Esophagus muscularis mucosa (tissue), 4 donors: ENCODE data around the gene GNAZ. TPM values are rescaled to one million over a fixed set of nuclear protein-coding genes. Genes with fewer than 3 reads are reported as not detected.
"Not testable (repeated sequence)": the region's sequence is repeated elsewhere in the genome, so short reads cannot be mapped to it uniquely, and the experiment has no call there.

ENCODE experiments used
- DNase-seq: peaks from one replicate; pipeline ENCODE4 v3.0.0-alpha.2; 2017; ENCODE audit errors: extremely low spot score
- H3K27ac ChIP-seq, 4 donors: fragments of 200-600 bp; sonication (generic); replicated peaks in 1 of 4; 1 replicate in 3 of 4; 2 replicates in 1 of 4; pipeline ENCODE4 v1.5.1; 2016 to 2019; ENCODE audit warnings: mild to moderate bottlenecking in 1 of 4
- H3K27me3 ChIP-seq, 4 donors: fragments of 200-600 bp; sonication (generic); one replicate each; pipeline versions ENCODE4 v1.5.1 to v1.6.0; 2016 to 2019
- H3K36me3 ChIP-seq, 4 donors: fragments of 200-600 bp; sonication (generic); one replicate each; pipeline ENCODE4 v1.5.1; 2016 to 2019
- H3K4me1 ChIP-seq, 4 donors: fragments of 200-600 bp; sonication (generic); one replicate each; pipeline ENCODE4 v1.5.1; 2016 to 2019
- H3K4me3 ChIP-seq, 4 donors: fragments of 200-600 bp; sonication (generic); 1 replicate in 2 of 4; 2 replicates in 2 of 4; pipeline ENCODE4 v1.5.1; 2016 to 2019; ENCODE audit warnings: mild to moderate bottlenecking in 4 of 4, moderate library complexity in 1 of 4
- H3K9me3 ChIP-seq, 4 donors: fragments of 200-600 bp; sonication (generic); 1 replicate in 3 of 4; 2 replicates in 1 of 4; pipeline ENCODE4 v1.5.1; 2016 to 2019
- EP300 ChIP-seq: sonication (generic); formaldehyde crosslinking; IDR thresholded peaks from one replicate; pipeline ENCODE4 v1.6.1; 2017; ENCODE audit warnings: antibody characterized with exemption
- POLR2A ChIP-seq: fragments of 450-650 bp; IDR thresholded peaks from one replicate; pipeline ENCODE4 v1.6.1; 2017; ENCODE audit warnings: antibody characterized with exemption, moderate library complexity, mild to moderate bottlenecking, low read depth
- POLR2AphosphoS5 ChIP-seq, 2 donors: sonication (generic); formaldehyde crosslinking; IDR thresholded peaks; one replicate each; pipeline ENCODE4 v1.6.1; 2017; ENCODE audit warnings: antibody characterized with exemption in 2 of 2
- WGBS: methylation state at CpG from one replicate; pipeline ENCODE4 v1.1.5; 2018; 5-methylcytosine and 5-hydroxymethylcytosine counted together
- intact Hi-C: fragments of 100-400 bp; cut with DNase I; formaldehyde crosslinking; loops from one replicate; pipeline ENCODE4 v1.15.1; 2023
- total RNA-seq, 4 donors: library from RNA; depleted of rRNA; stranded (reverse); fragments of >200 nt; gene quantifications; one replicate each; pipeline versions ENCODE4 v1.1.0 to v1.2.1, GENCODE V29; 2016
- TF ChIP-seq, protein P1 (sequence below), 3 experiments: fragments of 200-600 bp in 2 of 3; fragments of 450-650 bp in 1 of 3; sonication (generic) in 2 of 3; IDR thresholded peaks; one replicate each; pipeline ENCODE4 v1.5.1; 2017 to 2019; ENCODE audit warnings: antibody characterized with exemption in 3 of 3, mild to moderate bottlenecking in 2 of 3, moderate library complexity in 1 of 3

Gene GNAZ
- total RNA-seq, 4 donors from 2014 or later, result 51.7 to 79.5 (median 64.6) TPM

GRCh38 chr22:23044570-23044969, 25.7 kb upstream of the GNAZ start:
- peaks cover 0 to 12% (median 11%) of the 10 kb centered on the region in 4 donors for H3K9me3 ChIP-seq

GRCh38 chr22:23045461-23045860, 24.9 kb upstream of the GNAZ start:
- 43% methylated on average over 2 of the region's 2 CpGs for WGBS
- Histone ChIP-seq H3K4me3 (no peak overlapping the region), H3K27ac (no peak overlapping the region), H3K4me1 (no peaks in the 10 kb centered on the region), H3K27me3 (no peaks in the 10 kb centered on the region), H3K36me3 (no peaks in the 10 kb centered on the region), H3K9me3 (peaks cover 0 to 12% (median 11%) of the 10 kb centered on the region in 4 donors)
- TF ChIP-seq POLR2A, result no peak
- no peak for TF ChIP-seq EP300
- TF ChIP-seq, protein P1, sequence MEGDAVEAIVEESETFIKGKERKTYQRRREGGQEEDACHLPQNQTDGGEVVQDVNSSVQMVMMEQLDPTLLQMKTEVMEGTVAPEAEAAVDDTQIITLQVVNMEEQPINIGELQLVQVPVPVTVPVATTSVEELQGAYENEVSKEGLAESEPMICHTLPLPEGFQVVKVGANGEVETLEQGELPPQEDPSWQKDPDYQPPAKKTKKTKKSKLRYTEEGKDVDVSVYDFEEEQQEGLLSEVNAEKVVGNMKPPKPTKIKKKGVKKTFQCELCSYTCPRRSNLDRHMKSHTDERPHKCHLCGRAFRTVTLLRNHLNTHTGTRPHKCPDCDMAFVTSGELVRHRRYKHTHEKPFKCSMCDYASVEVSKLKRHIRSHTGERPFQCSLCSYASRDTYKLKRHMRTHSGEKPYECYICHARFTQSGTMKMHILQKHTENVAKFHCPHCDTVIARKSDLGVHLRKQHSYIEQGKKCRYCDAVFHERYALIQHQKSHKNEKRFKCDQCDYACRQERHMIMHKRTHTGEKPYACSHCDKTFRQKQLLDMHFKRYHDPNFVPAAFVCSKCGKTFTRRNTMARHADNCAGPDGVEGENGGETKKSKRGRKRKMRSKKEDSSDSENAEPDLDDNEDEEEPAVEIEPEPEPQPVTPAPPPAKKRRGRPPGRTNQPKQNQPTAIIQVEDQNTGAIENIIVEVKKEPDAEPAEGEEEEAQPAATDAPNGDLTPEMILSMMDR (IDR thresholded peaks at IDR 0.05), result no peak
- no peak for DNase-seq
- intact Hi-C loops, result no loop called here

More at GRCh38 chr22:23044570-23044969, 25.7 kb upstream of the GNAZ start:
- TF ChIP-seq, protein P1 (IDR thresholded peaks at IDR 0.05), result no peak
- TF ChIP-seq EP300, result no peak
- TF ChIP-seq POLR2AphosphoS5 (IDR thresholded peaks at IDR 0.05), result no peak
- no peak for TF ChIP-seq POLR2A
- DNase-seq, result peak; percentile 74
- WGBS, result 35% methylated on average over 1 of the region's 1 CpG
- Histone ChIP-seq H3K36me3 (no peaks in the 10 kb centered on the region), H3K27ac (no peak overlapping the region), H3K4me3 (no peak overlapping the region), H3K4me1 (no peaks in the 10 kb centered on the region), H3K27me3 (no peaks in the 10 kb centered on the region)
- intact Hi-C loops, result no loop called here

DNA sequence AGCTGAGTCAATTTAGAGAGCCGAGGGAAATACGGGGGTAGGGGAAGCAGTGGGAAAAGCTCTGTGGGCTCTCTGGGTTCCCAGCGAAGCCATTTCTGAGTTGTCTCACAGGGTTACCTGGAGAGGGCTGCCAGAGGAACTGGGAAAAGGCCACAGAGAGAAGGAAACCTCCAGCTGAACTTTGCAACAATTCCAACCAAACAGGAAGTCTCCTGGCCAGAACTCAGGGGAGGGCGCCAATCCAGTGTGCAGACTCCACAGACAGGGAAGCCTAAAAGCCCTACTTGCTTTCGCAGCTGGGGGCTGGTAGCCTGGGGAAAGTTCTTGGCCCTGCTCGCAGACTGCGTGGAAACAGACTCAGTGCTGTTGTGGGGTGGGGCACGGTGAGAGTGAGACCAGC, 23.1 kb upstream of the GNAZ start:
- Histone ChIP-seq H3K27me3 (no peaks in the 10 kb centered on the region), H3K4me3 (no peak overlapping the region), H3K9me3 (peaks cover 0 to 12% (median 11%) of the 10 kb centered on the region in 4 donors), H3K27ac (no peak overlapping the region), H3K4me1 (no peaks in the 10 kb centered on the region), H3K36me3 (no peaks in the 10 kb centered on the region)
- WGBS, result 82% methylated on average over 8 of the region's 8 CpGs
- intact Hi-C loops, result no loop called here
- TF ChIP-seq, protein P1 (IDR thresholded peaks at IDR 0.05), result no peak
- DNase-seq, result peak; percentile 26

DNA sequence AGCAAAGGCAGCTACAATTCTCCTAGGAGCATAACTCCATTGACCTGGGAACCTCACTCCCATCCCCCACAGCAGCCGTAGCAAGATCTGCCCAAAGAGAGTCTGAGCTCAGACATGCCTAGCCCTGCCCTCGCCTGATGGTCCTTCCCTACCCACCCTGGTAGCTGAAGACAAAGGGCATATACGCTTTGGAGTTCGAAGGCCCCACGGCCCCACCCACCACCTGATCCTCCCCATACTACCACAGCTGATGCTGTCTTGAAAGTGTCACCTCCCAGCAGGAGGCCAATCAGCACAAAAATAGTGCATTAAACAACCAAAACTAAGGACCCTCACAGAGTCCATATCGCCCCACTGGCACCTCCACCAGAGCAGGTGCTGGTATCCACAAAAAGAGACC, 22.6 kb upstream of the GNAZ start:
- peak; percentile 47 for DNase-seq
- H3K4me1 ChIP-seq, result no peaks in the 10 kb centered on the region
- H3K27me3 ChIP-seq, result no peaks in the 10 kb centered on the region
- no peak for TF ChIP-seq EP300
- TF ChIP-seq POLR2A, result no peak
- no peak for TF ChIP-seq POLR2AphosphoS5 (IDR thresholded peaks at IDR 0.05)
- TF ChIP-seq, protein P1 (IDR thresholded peaks at IDR 0.05), result no peak
- intact Hi-C loops, result no loop called here
- H3K4me3 ChIP-seq, result no peak overlapping the region
- WGBS, result 95% methylated on average over 5 of the region's 6 CpGs
- peaks cover 0 to 12% (median 11%) of the 10 kb centered on the region in 4 donors for H3K9me3 ChIP-seq
- H3K27ac ChIP-seq, result no peak overlapping the region
- no peaks in the 10 kb centered on the region for H3K36me3 ChIP-seq

- H3K9me3 ChIP-seq, result peaks cover 0 to 14% (median 13%) of the 10 kb centered on the region in 4 donors
- intact Hi-C loops, H3K4me1 ChIP-seq, H3K27ac ChIP-seq, H3K27me3 ChIP-seq, H3K36me3 ChIP-seq, DNase-seq, H3K4me3 ChIP-seq: not testable (repeated sequence)
- WGBS, result 83% methylated on average over 1 of the region's 1 CpG
Observed at GRCh38 chr22:23050546-23050945, 19.8 kb upstream of the GNAZ start.
